Umbilical cord (tissue), 2 donors: ENCODE data around the gene SPX. TPM values are rescaled to one million over a fixed set of nuclear protein-coding genes. Genes with fewer than 3 reads are reported as not detected.

Experiments
- DNase-seq: peaks from one replicate; pipeline ENCODE4 v3.0.0-alpha.2; 2015; ENCODE audit warnings: low spot score
- total RNA-seq: library from RNA; depleted of rRNA; stranded (reverse); fragments of >200 nt; gene quantifications from one replicate; pipeline ENCODE4 v1.2.3, GENCODE V29; 2014; ENCODE audit warnings: low replicate concordance; ENCODE audit not compliant: insufficient read depth

Gene SPX
- total RNA-seq, 1 donor from 2014 or later, result 7.7 TPM

GRCh38 chr12:21538061-21538653 lies 12.1 kb downstream of the SPX start:
- DNase-seq, result no peak

GRCh38 chr12:21539797-21540196 lies 13.7 kb downstream of the SPX start:
- DNase-seq, result no peak

DNA sequence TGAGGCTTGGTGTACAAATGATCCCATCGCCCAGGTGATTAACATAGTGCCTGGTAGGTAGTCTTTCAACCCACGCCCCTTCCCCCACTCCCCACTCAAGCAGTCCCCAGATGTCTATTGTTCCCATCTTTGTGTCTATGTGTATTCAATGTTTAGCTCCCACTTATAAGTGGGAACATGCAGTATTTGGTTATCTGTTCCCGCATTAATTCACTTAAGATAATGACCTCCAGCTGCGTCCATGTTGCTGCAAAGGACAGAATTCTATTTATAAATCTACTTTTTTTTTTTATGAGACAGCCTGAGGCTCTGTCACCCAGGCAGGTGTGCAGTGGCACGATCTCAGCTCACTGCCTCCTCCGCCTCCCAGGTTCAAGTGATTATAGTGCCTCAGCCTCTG lies 15.7 kb downstream of the SPX start:
- no peak for DNase-seq

DNA sequence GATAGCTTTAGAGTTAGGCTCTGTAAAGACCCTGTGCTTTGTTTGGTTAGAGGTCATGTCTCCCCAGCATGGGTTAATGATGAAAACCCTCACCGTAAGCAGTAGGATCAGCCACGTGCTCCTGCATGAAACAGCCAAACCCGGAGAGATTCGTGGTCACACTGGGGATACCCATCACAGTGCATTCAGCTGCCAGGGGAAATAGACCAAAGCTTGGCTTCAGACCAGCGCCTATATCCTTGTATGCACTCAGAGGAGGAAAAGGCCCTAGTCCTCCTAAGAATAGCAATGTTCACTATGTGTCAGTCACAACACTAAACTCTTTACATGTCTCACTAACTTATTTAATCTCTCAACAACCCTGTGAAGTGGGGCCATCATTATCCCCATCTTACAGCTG lies 16.3 kb downstream of the SPX start:
- no peak for DNase-seq

DNA sequence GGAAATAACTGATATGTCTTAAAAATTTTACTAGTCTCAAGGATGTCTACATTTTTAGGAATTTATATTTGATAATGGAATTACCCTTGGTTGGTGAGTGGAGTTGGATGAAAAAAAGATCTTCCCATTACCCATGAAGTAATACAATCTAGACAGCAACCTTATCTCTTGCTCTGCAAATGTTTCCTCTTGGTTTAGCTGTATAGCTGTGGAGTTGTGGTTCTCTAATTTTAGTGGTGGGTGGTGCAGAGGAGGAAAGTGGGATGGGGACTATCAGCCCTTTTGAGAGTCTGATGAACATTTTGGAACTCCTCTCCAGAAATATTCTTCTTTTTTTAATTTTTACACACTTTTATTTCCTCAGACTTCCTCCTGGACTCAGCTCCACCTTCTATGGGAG lies 17.1 kb downstream of the SPX start:
- DNase-seq, result no peak

DNA sequence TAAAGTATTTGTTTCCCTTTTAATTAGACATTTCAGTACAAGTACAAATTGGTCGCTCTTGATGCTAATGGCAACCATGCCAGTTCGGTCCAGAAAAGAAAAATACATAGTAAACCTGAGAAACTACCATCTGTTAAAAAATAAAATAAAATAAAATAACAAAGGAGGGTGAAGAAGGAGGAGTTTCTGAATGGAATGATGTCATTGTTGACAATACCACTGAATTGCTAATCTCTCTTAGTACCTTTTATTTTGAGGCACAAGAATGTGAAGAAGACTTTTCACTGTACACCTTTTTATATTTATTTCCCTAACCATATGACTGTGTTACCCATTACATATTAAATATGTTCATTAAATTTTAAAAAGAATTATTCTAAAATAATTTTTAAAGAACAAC lies 19.5 kb downstream of the SPX start:
- no peak for DNase-seq

DNA sequence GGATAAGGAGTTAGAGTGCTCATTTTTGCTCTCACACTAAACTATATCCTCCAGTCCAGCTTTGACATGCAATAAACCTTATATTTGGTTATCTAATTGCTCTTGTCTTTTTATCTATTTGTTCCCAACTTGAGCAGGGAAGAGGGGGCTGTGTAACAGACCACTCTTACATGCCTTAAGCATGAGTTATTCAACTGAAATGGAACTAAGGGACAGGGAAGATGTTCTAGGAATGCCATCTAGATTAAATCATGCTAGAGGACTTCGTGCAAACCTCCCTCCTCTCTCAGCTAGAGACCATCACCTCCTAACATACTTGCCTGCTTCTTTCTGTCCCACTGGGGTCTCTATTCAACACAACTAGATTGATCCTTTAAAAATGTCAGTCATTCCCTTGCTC lies 20.6 kb downstream of the SPX start:
- DNase-seq, result no peak

DNA sequence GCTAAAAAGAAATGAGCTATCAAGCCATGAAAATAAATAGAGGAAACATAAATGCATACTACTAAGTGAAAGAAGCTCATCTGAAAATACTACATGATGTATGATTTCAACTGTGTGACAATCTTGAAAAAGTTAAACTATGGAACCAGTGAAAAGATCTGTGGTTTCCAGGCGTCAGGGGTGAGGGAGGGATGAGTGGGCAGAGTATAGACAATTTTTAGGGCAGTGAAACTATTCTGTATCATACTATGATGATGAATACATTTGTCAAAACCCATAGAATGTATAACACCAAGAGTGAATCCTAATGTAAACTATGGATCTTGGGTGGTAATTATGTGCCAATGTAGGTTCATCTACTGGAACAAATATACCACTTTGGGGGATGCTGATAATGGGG lies 21.3 kb downstream of the SPX start:
- DNase-seq, result no peak

DNA sequence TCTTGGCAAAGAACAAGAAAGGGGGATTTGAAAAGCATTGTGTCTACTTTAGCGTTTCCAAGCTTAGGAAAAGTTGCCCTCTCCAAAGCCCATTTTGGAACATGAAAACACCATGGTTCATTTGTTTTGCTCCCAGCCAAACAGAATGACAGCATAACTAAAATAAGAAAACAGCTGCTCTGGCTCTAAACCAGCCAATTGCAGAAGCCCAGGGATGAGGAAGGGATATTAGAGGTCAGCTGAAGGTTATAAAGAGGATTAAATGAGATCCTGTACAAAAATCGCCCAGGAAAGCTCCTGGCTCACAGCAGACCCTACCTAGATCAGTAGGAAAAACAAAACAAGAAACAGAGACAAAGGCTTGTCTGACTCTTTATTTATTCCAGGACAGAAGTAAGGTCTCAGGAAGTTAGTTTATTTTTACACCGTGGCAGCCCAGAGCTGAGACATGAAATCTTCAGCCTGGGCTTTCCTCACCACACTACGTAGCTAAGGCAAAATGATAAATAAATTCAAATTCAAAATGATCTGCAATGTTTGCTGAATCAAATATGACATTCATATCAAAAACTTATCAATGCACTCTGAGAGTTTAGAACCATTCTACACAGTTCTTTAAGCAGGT lies 25.9 kb downstream of the SPX start:
- peak; percentile 87 for DNase-seq

DNA sequence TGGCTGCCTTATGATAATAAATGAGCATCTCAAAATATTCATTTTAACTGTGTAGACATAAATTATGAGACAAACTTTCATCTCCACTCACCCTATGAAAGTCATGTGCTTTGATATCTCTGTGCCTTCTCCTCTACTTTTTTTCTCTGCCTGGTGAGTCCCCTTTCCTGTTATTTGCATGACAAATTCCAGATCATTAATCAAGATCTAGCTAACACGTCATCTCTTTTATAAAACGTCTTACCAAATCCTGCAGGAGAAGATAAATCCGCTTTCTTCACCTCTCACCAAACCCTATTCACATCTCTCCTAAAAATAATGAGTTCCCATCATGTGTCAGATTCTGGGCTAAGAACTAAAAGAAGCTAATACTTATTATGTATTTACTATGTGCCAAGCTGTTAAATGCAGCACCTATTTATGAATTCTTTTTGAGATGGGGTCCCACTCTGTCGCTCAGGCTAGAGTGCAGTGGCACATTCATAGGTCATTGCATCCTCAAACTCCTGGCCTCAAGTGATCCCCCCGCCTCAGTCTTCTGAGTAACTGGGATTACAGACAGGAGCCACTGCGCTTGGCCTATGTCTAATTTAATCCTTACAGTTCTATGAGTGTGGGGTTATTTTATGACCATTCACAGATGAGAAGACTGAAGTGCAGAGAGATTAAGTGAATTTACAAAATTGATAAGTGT lies 26.7 kb downstream of the SPX start:
- DNase-seq, result peak; percentile 63

- DNase-seq, result peak; percentile 77
Measured at GRCh38 chr12:21553329-21553675, 27.2 kb downstream of the SPX start.

- DNase-seq, result no peak
Measured at GRCh38 chr12:21558100-21558679, 32.1 kb downstream of the SPX start.

DNA sequence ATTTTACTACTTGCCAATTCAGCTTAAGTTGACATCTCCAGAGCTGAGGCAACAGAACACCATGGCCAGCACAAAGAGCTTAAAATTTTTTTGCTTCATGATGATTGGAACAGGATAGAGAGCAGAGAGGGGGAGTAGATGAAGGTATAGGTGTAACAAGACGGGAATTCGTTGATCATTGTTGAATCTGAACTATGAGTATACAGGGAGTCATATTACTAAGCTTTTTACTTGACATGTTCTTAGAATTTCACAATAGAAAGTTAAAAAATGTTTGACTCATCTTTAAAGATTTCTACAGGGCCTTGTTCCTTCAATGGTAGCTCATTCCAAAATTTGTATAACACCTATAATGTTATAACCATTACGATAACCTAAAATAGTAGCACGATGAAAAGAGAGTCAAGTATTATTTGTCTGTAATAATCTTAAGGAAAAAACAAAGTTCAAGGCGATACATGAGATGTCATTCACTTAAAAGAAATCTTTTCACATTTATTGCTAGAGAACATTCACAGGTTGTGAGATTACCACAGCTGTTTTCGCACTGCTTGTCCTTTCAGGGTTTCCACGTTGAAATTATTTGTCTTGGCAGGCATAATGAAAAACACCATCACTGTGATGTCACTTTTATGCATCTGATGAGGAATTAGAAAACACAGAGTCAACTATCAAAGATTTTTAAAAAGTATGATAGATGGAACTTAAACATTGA lies 33.9 kb downstream of the SPX start:
- DNase-seq, result no peak

GRCh38 chr12:21561158-21561557 lies 35.1 kb downstream of the SPX start:
- no peak for DNase-seq

- no peak for DNase-seq
Measured at GRCh38 chr12:21562859-21563258, 36.8 kb downstream of the SPX start.

DNA sequence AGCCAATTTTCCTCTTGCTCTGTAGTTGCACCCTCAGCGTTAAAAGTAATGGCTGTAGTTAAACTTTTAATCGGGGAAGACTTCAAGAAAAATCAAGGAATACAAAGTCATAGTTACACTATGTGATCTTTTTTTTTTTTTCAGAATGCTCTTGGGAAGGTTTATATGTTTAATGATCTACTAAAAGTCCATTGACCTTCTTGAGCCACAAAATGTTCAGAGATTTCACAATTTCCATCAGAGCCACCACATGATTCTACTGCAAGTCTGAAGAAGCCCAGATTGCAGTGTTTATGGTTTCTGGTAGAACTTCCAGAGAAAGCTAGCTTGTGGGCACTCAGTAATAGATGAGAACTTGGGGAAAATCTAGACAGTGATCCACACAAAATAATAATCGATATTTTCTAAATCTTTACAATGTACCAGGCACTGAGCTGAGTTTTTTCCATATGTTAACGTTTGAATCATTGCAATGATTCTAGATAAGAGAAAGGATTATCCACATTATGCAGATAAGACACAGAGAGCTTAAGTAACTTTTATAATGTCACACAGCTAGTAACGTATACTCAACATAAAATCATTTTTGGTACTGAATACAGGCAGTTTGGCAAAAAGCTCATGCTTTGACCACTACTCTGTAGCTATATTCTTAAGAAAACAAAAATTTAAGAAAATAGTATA lies 40.3 kb downstream of the SPX start:
- no peak for DNase-seq

DNA sequence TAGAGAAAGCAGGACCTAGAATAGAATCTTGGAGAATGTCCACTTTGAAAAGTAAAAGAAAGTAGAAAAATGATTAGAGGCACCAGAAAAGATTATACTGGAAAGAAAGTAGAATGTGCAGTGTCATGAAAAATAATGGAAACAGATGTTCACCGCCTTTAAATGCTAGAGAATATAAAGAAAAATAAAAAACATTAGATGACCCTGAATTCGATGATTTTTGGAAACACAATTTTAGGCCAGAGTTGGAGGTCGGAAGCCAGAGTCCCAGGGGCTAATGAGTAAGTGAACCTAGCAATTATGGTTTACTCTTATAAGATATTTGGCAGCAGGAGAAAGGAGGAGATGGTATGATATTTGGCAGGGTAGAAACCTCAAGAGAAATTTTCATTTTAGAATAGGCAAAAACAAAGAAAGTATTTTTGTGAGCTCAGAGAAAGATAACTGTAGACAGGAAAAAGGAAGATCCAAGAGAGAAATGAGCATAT lies 40.9 kb downstream of the SPX start:
- no peak for DNase-seq

- no peak for DNase-seq
Measured at GRCh38 chr12:21568115-21568514, 42.0 kb downstream of the SPX start.

DNA sequence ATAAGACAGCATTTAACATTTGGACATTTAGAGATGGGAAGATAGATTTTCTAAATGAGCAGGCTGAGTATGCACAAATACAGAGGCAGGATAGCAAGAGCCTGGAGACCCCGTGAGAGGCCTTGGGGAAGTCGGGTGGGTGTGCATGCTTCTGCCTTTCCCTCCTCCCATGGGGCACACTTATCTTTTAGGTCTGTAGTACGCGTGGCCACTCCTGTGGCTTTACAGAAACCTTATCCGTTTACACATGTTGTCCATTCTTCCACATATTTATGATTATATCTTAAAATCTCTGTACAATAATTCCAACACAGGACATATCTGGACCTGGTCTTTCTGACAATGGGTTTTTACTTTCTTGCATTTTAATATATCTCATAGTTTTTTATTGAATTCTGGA lies 45.0 kb downstream of the SPX start:
- no peak for DNase-seq

DNA sequence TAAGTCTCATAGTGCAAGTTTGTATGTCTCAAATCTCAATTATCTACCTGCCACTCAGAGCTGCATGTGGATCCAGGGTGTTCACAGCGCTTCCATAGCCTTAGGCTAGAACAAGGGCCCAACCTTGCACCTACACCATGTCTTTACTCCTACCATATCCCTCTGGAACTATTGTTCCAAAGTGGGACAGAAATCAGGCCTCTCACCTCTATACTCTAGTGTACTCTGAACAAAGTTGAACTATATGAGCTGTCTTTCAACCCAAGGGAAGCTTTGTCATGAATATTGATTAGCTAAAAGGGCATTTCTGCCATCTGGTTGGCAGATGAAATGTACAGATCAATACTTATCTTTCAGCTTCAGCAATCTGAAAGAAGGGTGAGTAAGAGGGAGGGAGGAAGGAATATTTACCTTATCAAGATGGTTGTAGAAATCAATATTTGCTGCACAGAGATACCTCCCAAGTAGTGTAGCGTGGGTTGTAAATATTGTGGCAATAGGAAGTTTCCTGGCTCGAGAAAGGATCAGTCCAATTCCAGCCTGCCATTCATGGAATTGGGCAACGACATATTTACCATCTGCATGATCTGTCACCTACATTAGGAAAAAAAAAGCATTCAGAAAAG lies 47.8 kb downstream of the SPX start:
- no peak for DNase-seq

- no peak for DNase-seq
Measured at GRCh38 chr12:21576431-21576830, 50.3 kb downstream of the SPX start.
